Keratinocyte (primary cell): ENCODE data around the gene SRM.

ENCODE experiments used
- EZH2 ChIP-seq: IDR thresholded peaks from one replicate; pipeline ENCODE4 v1.6.1; 2012; ENCODE audit warnings: inconsistent platforms, mild to moderate bottlenecking, low read length, moderate library complexity
- TF ChIP-seq, protein P1 (sequence below), 3 experiments: IDR thresholded peaks in 1 of 3; conservative IDR thresholded peaks in 1 of 3; optimal IDR thresholded peaks in 1 of 3; 2 replicates in 2 of 3; 3 replicates in 1 of 3; pipeline versions ENCODE3 to v1.5.1; 2011; ENCODE audit warnings: low read length in 3 of 3, mild to moderate bottlenecking in 3 of 3, moderate library complexity in 2 of 3, control low read depth in 1 of 3, inconsistent platforms in 1 of 3; ENCODE audit not compliant: insufficient read depth in 2 of 3; ENCODE audit errors: extremely low read depth in 1 of 3

DNA sequence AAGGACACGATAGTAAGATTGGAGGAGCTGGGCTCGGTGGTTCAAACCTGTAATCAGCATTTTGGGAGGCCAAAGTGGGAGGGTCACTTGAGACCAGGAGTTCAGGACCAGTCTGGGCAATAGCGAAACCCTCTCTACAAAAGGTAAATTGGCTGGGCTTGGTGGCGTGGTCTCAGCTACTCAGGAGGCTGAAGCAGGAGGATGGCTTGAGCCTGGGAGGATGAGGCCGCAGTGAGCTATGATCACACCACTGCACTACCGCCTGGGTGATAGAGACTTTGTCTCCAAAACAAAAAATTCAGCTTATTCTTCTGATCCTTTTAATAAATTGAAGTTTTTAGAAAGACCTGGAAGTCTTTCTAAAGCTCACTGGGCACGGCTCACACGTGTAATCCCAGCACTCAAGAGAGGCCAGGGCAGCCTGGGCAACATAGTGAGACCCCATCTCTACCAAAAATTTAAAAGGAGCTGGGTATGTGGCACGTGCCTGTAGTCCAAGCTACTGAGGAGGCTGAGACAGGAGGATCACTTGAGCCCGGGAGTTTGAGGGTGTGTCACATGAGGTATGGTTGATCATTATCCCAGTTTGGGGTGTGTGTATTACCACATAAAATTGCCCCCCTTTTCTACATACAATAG lies 28.1 kb downstream of the SRM start:
- TF ChIP-seq, protein P1, sequence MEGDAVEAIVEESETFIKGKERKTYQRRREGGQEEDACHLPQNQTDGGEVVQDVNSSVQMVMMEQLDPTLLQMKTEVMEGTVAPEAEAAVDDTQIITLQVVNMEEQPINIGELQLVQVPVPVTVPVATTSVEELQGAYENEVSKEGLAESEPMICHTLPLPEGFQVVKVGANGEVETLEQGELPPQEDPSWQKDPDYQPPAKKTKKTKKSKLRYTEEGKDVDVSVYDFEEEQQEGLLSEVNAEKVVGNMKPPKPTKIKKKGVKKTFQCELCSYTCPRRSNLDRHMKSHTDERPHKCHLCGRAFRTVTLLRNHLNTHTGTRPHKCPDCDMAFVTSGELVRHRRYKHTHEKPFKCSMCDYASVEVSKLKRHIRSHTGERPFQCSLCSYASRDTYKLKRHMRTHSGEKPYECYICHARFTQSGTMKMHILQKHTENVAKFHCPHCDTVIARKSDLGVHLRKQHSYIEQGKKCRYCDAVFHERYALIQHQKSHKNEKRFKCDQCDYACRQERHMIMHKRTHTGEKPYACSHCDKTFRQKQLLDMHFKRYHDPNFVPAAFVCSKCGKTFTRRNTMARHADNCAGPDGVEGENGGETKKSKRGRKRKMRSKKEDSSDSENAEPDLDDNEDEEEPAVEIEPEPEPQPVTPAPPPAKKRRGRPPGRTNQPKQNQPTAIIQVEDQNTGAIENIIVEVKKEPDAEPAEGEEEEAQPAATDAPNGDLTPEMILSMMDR (optimal IDR thresholded peaks at IDR 0.05 in 1 of 3, IDR thresholded peaks at IDR 0.05 in 1 of 3, conservative IDR thresholded peaks at IDR 0.05 in 1 of 3; ENCODE audit: extremely low read depth in 1 of 3, insufficient read depth in 2 of 3, low read length in 3 of 3), result no peak
- no peak for TF ChIP-seq EZH2
